Measurements from ENCODE around the gene CNPY2. TPM values are rescaled to one million over a fixed set of nuclear protein-coding genes. Genes with fewer than 3 reads are reported as not detected.

Gene CNPY2
- total and polyA plus RNA-seq, 2 of the 13 experiments (the other 11 are each of a cell fraction or from before 2014, with no cell fraction given) = 285 to 356 TPM

DNA sequence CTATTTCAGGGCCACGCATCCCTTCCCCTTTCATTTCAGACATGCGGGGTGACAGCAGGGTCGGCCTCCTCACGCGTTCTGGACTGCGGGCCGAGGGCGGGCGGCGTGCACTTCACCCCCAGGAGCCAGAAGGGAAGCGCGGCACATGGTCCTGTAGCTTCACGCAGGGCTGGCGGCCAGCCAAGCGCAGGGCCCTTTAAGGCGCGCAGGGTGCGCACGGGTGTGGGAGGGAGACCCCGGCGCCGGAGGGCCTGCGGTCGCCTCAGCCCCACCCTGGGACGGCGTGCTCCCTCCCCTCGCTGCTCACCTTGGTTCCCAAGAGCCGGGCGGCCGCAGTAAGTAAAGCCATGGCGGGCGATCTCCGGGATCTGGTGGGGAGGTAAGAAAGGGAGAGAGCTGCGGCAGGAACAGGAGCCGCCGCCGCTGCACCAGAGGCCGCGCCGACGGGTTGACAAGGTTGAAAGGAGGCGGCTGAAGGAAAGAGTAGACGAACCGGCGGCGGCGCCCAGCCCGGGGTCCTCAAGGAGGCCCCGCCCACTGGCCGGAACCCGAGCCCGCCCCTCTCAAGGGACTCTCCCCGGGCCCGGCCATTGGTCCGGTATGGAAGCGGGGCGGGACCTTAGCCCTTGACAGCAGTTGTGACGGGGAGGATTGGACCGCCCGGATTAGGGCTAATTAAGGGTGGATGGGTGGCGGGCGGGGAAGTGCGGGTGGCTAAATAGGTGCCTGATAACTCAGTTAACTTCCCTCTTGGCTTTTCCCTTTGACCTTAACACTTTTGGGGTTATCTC is 15.7 kb downstream of the CNPY2 start, which contains the start of gene CS (continued):
- TF ChIP-seq, protein P1, sequence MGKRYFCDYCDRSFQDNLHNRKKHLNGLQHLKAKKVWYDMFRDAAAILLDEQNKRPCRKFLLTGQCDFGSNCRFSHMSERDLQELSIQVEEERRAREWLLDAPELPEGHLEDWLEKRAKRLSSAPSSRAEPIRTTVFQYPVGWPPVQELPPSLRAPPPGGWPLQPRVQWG (CRISPR knock-in tag; IDR thresholded peaks at IDR 0.05; ENCODE audit: borderline replicate concordance, low read depth) = no peak
- TF ChIP-seq ISX (CRISPR knock-in tag; conservative IDR thresholded peaks at IDR 0.05) (no peak), SMAD3 (CRISPR knock-in tag; IDR thresholded peaks at IDR 0.05) (no peak), PLRG1 (conservative IDR thresholded peaks at IDR 0.05) (no peak), BRCA1 (CRISPR knock-in tag; IDR thresholded peaks at IDR 0.05) (no peak), DNMT3B (CRISPR knock-in tag; conservative IDR thresholded peaks at IDR 0.05) (no peak), ZNF30 (CRISPR knock-in tag; IDR thresholded peaks at IDR 0.05) (0 out of 2 replicates have a peak, but pooled peaks have one; percentile 72), SIX4 (CRISPR knock-in tag; IDR thresholded peaks at IDR 0.05) (no peak; the same call in 1 of the 2 replicates), SNRNP70 (IDR thresholded peaks at IDR 0.05; ENCODE audit: low read depth, low read length) (no peak), TCF7L2 (IDR thresholded peaks at IDR 0.05; ENCODE audit: low read depth, low read length) (no peak), JARID2 (CRISPR knock-in tag; IDR thresholded peaks at IDR 0.05; ENCODE audit: insufficient replicate concordance) (peak; percentile 32), MTF1 (CRISPR knock-in tag; IDR thresholded peaks at IDR 0.05) (no peak), KDM1A (CRISPR knock-in tag; IDR thresholded peaks at IDR 0.05) (no peak), ZNF124 (CRISPR knock-in tag; IDR thresholded peaks at IDR 0.05) (no peak), SETDB1 (CRISPR knock-in tag; IDR thresholded peaks at IDR 0.05; ENCODE audit: borderline replicate concordance) (no peak), ATM (IDR thresholded peaks at IDR 0.05; ENCODE audit: borderline replicate concordance) (no peak)
- TF ChIP-seq, protein P2, sequence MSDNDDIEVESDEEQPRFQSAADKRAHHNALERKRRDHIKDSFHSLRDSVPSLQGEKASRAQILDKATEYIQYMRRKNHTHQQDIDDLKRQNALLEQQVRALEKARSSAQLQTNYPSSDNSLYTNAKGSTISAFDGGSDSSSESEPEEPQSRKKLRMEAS (IDR thresholded peaks at IDR 0.05) = peak; percentile 94
- TF ChIP-seq, protein P3, sequence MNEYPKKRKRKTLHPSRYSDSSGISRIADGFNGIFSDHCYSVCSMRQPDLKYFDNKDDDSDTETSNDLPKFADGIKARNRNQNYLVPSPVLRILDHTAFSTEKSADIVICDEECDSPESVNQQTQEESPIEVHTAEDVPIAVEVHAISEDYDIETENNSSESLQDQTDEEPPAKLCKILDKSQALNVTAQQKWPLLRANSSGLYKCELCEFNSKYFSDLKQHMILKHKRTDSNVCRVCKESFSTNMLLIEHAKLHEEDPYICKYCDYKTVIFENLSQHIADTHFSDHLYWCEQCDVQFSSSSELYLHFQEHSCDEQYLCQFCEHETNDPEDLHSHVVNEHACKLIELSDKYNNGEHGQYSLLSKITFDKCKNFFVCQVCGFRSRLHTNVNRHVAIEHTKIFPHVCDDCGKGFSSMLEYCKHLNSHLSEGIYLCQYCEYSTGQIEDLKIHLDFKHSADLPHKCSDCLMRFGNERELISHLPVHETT (CRISPR knock-in tag; conservative IDR thresholded peaks at IDR 0.05) = 0 out of 2 replicates have a peak, but pooled peaks have one; percentile 26
- TF ChIP-seq, protein P4, sequence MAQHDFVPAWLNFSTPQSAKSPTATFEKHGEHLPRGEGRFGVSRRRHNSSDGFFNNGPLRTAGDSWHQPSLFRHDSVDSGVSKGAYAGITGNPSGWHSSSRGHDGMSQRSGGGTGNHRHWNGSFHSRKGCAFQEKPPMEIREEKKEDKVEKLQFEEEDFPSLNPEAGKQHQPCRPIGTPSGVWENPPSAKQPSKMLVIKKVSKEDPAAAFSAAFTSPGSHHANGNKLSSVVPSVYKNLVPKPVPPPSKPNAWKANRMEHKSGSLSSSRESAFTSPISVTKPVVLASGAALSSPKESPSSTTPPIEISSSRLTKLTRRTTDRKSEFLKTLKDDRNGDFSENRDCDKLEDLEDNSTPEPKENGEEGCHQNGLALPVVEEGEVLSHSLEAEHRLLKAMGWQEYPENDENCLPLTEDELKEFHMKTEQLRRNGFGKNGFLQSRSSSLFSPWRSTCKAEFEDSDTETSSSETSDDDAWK (CRISPR knock-in tag; IDR thresholded peaks at IDR 0.05) = no peak
- TF ChIP-seq, protein P5, sequence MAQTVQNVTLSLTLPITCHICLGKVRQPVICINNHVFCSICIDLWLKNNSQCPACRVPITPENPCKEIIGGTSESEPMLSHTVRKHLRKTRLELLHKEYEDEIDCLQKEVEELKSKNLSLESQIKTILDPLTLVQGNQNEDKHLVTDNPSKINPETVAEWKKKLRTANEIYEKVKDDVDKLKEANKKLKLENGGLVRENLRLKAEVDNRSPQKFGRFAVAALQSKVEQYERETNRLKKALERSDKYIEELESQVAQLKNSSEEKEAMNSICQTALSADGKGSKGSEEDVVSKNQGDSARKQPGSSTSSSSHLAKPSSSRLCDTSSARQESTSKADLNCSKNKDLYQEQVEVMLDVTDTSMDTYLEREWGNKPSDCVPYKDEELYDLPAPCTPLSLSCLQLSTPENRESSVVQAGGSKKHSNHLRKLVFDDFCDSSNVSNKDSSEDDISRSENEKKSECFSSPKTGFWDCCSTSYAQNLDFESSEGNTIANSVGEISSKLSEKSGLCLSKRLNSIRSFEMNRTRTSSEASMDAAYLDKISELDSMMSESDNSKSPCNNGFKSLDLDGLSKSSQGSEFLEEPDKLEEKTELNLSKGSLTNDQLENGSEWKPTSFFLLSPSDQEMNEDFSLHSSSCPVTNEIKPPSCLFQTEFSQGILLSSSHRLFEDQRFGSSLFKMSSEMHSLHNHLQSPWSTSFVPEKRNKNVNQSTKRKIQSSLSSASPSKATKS (CRISPR knock-in tag; IDR thresholded peaks at IDR 0.05) = no peak
- TF ChIP-seq, protein P6, sequence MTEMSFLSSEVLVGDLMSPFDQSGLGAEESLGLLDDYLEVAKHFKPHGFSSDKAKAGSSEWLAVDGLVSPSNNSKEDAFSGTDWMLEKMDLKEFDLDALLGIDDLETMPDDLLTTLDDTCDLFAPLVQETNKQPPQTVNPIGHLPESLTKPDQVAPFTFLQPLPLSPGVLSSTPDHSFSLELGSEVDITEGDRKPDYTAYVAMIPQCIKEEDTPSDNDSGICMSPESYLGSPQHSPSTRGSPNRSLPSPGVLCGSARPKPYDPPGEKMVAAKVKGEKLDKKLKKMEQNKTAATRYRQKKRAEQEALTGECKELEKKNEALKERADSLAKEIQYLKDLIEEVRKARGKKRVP (CRISPR knock-in tag; IDR thresholded peaks at IDR 0.05) = no peak
- TF ChIP-seq, protein P7, sequence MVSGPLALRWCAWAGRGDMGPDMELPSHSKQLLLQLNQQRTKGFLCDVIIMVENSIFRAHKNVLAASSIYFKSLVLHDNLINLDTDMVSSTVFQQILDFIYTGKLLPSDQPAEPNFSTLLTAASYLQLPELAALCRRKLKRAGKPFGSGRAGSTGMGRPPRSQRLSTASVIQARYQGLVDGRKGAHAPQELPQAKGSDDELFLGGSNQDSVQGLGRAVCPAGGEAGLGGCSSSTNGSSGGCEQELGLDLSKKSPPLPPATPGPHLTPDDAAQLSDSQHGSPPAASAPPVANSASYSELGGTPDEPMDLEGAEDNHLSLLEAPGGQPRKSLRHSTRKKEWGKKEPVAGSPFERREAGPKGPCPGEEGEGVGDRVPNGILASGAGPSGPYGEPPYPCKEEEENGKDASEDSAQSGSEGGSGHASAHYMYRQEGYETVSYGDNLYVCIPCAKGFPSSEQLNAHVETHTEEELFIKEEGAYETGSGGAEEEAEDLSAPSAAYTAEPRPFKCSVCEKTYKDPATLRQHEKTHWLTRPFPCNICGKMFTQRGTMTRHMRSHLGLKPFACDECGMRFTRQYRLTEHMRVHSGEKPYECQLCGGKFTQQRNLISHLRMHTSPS (CRISPR knock-in tag; IDR thresholded peaks at IDR 0.05; ENCODE audit: low read depth) = no peak

Measured in HepG2 (cell line).